IMR-90 (cell line): ENCODE results near the gene SLC45A2. TPM values are rescaled to one million over a fixed set of nuclear protein-coding genes. Genes with fewer than 3 reads are reported as not detected.
A peak's percentile ranks its signal among the peaks of the same experiment; 100 is the strongest.

Source experiments
- ATAC-seq: fragments of 200-7000 bp; cut with Tn5 transposase; 2 replicates; pipeline ENCODE4 v1.9.1; 2020; ENCODE audit warnings: low read depth, mild to moderate bottlenecking, moderate library complexity
- BruUV-seq: library from RNA; stranded (reverse); fragments of 400-500 nt; replicated peaks from 2 replicates; lab custom pipeline; 2021; lab: Mats Ljungman, UMichigan
- CTCF ChIA-PET: fragments of 300-600 bp; formaldehyde crosslinking; extraction: SDS; loops from one replicate; lab custom pipeline; 2021; ENCODE audit warnings: antibody characterized with exemption; lab: Yijun Ruan, JAX
- POLR2A ChIA-PET: fragments of 300-600 bp; sonication (Branson Sonifier 250); formaldehyde crosslinking; loops from one replicate; lab custom pipeline; 2022; ENCODE audit warnings: antibody characterized with exemption; ENCODE audit not compliant: unreplicated experiment; lab: Charles Lee
- DNase-seq: peaks from one replicate; pipeline ENCODE4 v3.0.0; 2013
- H2AFZ ChIP-seq: replicated peaks from 2 replicates; pipeline ENCODE3; 2013; ENCODE audit warnings: low read length, mild to moderate bottlenecking; ENCODE audit not compliant: poor library complexity
- H2AK5ac ChIP-seq: 2 replicates; pipeline ENCODE4 v1.6.1; 2013; ENCODE audit warnings: low read depth, low read length, inconsistent platforms
- H2AK9ac ChIP-seq: replicated peaks from 2 replicates; pipeline ENCODE3; 2013; ENCODE audit warnings: mild to moderate bottlenecking, low read depth, low read length, moderate library complexity; ENCODE audit not compliant: poor library complexity
- H2BK120ac ChIP-seq: 2 replicates; pipeline ENCODE4 v1.6.1; 2013; ENCODE audit warnings: low read depth, low read length, inconsistent platforms
- H2BK15ac ChIP-seq: 3 replicates; pipeline ENCODE4 v1.6.1; 2013; ENCODE audit warnings: low read depth, low read length, inconsistent platforms
- H2BK20ac ChIP-seq: 2 replicates; pipeline ENCODE4 v1.6.1; 2013; ENCODE audit warnings: low read depth, mild to moderate bottlenecking, inconsistent platforms, low read length, moderate library complexity
- H2BK5ac ChIP-seq: 2 replicates; pipeline ENCODE4 v1.6.1; 2013; ENCODE audit warnings: mild to moderate bottlenecking, low read depth, low read length, inconsistent platforms; ENCODE audit not compliant: poor library complexity, severe bottlenecking
- H3K14ac ChIP-seq: replicated peaks from 2 replicates; pipeline ENCODE4 v1.6.1; 2013; ENCODE audit warnings: low read depth, low read length, inconsistent platforms
- H3K18ac ChIP-seq: 2 replicates; pipeline ENCODE4 v1.6.1; 2013; ENCODE audit warnings: low read depth, low read length, control low read depth
- H3K23ac ChIP-seq: 2 replicates; pipeline ENCODE4 v1.6.1; 2013; ENCODE audit warnings: low read depth, low read length, inconsistent platforms
- H3K27ac ChIP-seq: 2 replicates; pipeline ENCODE4 v1.5.1; 2013; ENCODE audit warnings: mild to moderate bottlenecking, control low read depth, low read length; ENCODE audit not compliant: insufficient read depth
- H3K27me3 ChIP-seq: 2 replicates; pipeline ENCODE4 v1.6.1; 2013; ENCODE audit warnings: low read length; ENCODE audit not compliant: control insufficient read depth, insufficient read depth
- H3K36me3 ChIP-seq: 2 replicates; pipeline ENCODE4 v1.6.1; 2013; ENCODE audit warnings: low read length, mixed read lengths; ENCODE audit not compliant: control insufficient read depth, insufficient read depth
- H3K4ac ChIP-seq: 2 replicates; pipeline ENCODE4 v1.6.1; 2013; ENCODE audit warnings: low read depth, low read length, inconsistent platforms
- H3K4me1 ChIP-seq: 2 replicates; pipeline ENCODE4 v1.6.1; 2013; ENCODE audit warnings: low read length, mixed read lengths; ENCODE audit not compliant: control insufficient read depth, insufficient read depth
- H3K4me2 ChIP-seq: 2 replicates; pipeline ENCODE4 v1.6.1; 2013; ENCODE audit warnings: low read depth, mild to moderate bottlenecking, control low read depth, low read length, moderate library complexity
- H3K4me3 ChIP-seq: 2 replicates; pipeline ENCODE4 v1.5.1; 2013; ENCODE audit warnings: low read depth, mild to moderate bottlenecking, control low read depth, low read length, moderate library complexity; ENCODE audit not compliant: insufficient read depth
- H3K56ac ChIP-seq: 2 replicates; pipeline ENCODE4 v1.6.1; 2013; ENCODE audit warnings: low read length, inconsistent platforms; ENCODE audit not compliant: insufficient read depth; ENCODE audit errors: extremely low read depth
- H3K79me1 ChIP-seq, 2 experiments: 2 replicates each; pipeline ENCODE4 v1.6.1; 2013; ENCODE audit warnings: low read length in 2 of 2, inconsistent platforms in 1 of 2, low read depth in 1 of 2
- H3K9ac ChIP-seq: 2 replicates; pipeline ENCODE4 v1.6.1; 2013; ENCODE audit warnings: low read depth, low read length, control low read depth
- H3K9me1 ChIP-seq: 2 replicates; pipeline ENCODE4 v1.6.1; 2013; ENCODE audit warnings: low read length, inconsistent platforms; ENCODE audit not compliant: insufficient read depth
- H3K9me3 ChIP-seq: 2 replicates; pipeline ENCODE4 v1.6.1; 2013; ENCODE audit warnings: low read length; ENCODE audit not compliant: control insufficient read depth, insufficient read depth
- H4K20me1 ChIP-seq: 2 replicates; pipeline ENCODE4 v1.6.1; 2013; ENCODE audit warnings: low read length, inconsistent platforms; ENCODE audit not compliant: insufficient read depth
- H4K5ac ChIP-seq: 2 replicates; pipeline ENCODE4 v1.6.1; 2013; ENCODE audit warnings: mild to moderate bottlenecking, low read depth, low read length, control low read depth
- H4K8ac ChIP-seq, 2 experiments: 2 replicates each; pipeline ENCODE4 v1.6.1; 2013; ENCODE audit warnings: low read depth in 2 of 2, low read length in 2 of 2, control low read depth in 1 of 2, inconsistent platforms in 1 of 2
- H4K91ac ChIP-seq: 2 replicates; pipeline ENCODE4 v1.6.1; 2013; ENCODE audit warnings: low read depth, low read length, inconsistent platforms; ENCODE audit not compliant: insufficient read depth
- BHLHE40 ChIP-seq: fragments of 150-350 bp; IDR thresholded peaks from 2 replicates; pipeline ENCODE4 v1.6.1; 2016; ENCODE audit warnings: mild to moderate bottlenecking, low read depth, low read length
- CEBPB ChIP-seq: IDR thresholded peaks from 2 replicates; pipeline ENCODE4 v1.6.1; 2012; ENCODE audit warnings: low read depth, low read length, improper control_type of control experiment
- CHD1 ChIP-seq: IDR thresholded peaks from 2 replicates; pipeline ENCODE4 v1.6.1; 2012; ENCODE audit warnings: low read depth, low read length, improper control_type of control experiment
- CTCF ChIP-seq: conservative IDR thresholded peaks from 2 replicates; pipeline ENCODE4 v1.5.1; 2012; ENCODE audit warnings: mild to moderate bottlenecking, low read depth, low read length, improper control_type of control experiment
- ELK1 ChIP-seq: fragments of 150-350 bp; IDR thresholded peaks from 2 replicates; pipeline ENCODE4 v1.6.1; 2016; ENCODE audit warnings: low read depth, mild to moderate bottlenecking, low read length, moderate library complexity, borderline replicate concordance
- FOS ChIP-seq: fragments of 150-350 bp; IDR thresholded peaks from 2 replicates; pipeline ENCODE4 v1.6.1; 2016; ENCODE audit warnings: low read depth, low read length
- MAFK ChIP-seq: IDR thresholded peaks from 2 replicates; pipeline ENCODE4 v1.6.1; 2012; ENCODE audit warnings: low read depth, low read length, improper control_type of control experiment
- MAZ ChIP-seq: IDR thresholded peaks from 2 replicates; pipeline ENCODE4 v1.6.1; 2012; ENCODE audit warnings: low read depth, mild to moderate bottlenecking, low read length, improper control_type of control experiment, moderate library complexity, borderline replicate concordance
- MXI1 ChIP-seq: IDR thresholded peaks from 2 replicates; pipeline ENCODE4 v1.6.1; 2012; ENCODE audit warnings: low read depth, mild to moderate bottlenecking, low read length, moderate library complexity, borderline replicate concordance
- NFE2L2 ChIP-seq: fragments of 150-350 bp; IDR thresholded peaks from 2 replicates; pipeline ENCODE4 v1.6.1; 2016; ENCODE audit warnings: low read depth, mild to moderate bottlenecking, low read length
- POLR2A ChIP-seq: IDR thresholded peaks from 2 replicates; pipeline ENCODE4 v1.6.1; 2012; ENCODE audit warnings: mild to moderate bottlenecking, low read depth, low read length
- RAD21 ChIP-seq: IDR thresholded peaks from 2 replicates; pipeline ENCODE4 v1.6.1; 2012; ENCODE audit warnings: low read length, improper control_type of control experiment
- RCOR1 ChIP-seq: IDR thresholded peaks from 2 replicates; pipeline ENCODE4 v1.6.1; 2012; ENCODE audit warnings: mild to moderate bottlenecking, low read length, improper control_type of control experiment; ENCODE audit not compliant: insufficient replicate concordance
- RFX5 ChIP-seq: IDR thresholded peaks from 2 replicates; pipeline ENCODE4 v1.8.0; 2012; ENCODE audit warnings: low read depth, mild to moderate bottlenecking, low read length, moderate library complexity
- SMC3 ChIP-seq: fragments of 150-350 bp; IDR thresholded peaks from 2 replicates; pipeline ENCODE4 v1.6.1; 2016; ENCODE audit warnings: low read depth, mild to moderate bottlenecking, antibody characterized with exemption, low read length, moderate library complexity
- USF2 ChIP-seq: fragments of 150-350 bp; IDR thresholded peaks from 2 replicates; pipeline ENCODE4 v1.6.1; 2017; ENCODE audit warnings: mild to moderate bottlenecking, antibody characterized with exemption, low read length, low read depth
- WGBS, 2 experiments: methylation state at CpG; one replicate each; pipeline versions ENCODE4 v1.1.5 to v1.1.7; 2013; ENCODE audit warnings: missing lambda C conversion rate in 2 of 2; ENCODE audit not compliant: insufficient read length in 1 of 2; ENCODE audit errors: extremely low coverage in 2 of 2; 5-methylcytosine and 5-hydroxymethylcytosine counted together
- dilution Hi-C: fragments of 300-500 bp; cut with HindIII; formaldehyde crosslinking; loops from one replicate; pipeline ENCODE4 v1.14.3; 2018; ENCODE audit warnings: low sequenced_read_pairs; ENCODE audit not compliant: unreplicated experiment
- in situ Hi-C: fragments of 300-500 bp; cut with MboI; formaldehyde crosslinking; loops from 3 replicates; pipeline ENCODE4 v1.14.3; 2019; ENCODE audit warnings: low sequenced_read_pairs, inconsistent platforms, mixed read lengths
- intact Hi-C: fragments of 100-400 bp; cut with micrococcal nuclease; formaldehyde crosslinking; loops from 2 replicates; pipeline ENCODE4 v1.10.0; 2022
- polyA plus RNA-seq, 3 experiments: library from polyadenylated mRNA; depleted of rRNA; stranded (reverse); fragments of >200 nt; gene quantifications; 2 replicates each; pipeline ENCODE4 v1.2.3, GENCODE V29; 2012; ENCODE audit warnings: low replicate concordance in 1 of 3
- total RNA-seq: library from RNA; depleted of rRNA; stranded (reverse); fragments of >200 nt; gene quantifications from 2 replicates; pipeline ENCODE4 v1.2.3, GENCODE V29; 2012

The SLC45A2 gene
- total and polyA plus RNA-seq, 2 of the 4 experiments (the other 2 are of a cell fraction), result 0.07 TPM; not detected in 1

GRCh38 chr5:33975852-33976251 lies 8.6 kb downstream of the SLC45A2 start:
- CTCF ChIA-PET, result interaction anchor here (0.6 kb wide), 1 partner anchor 8 kb away, joined by 3 read pairs; no protein-coding TSS in a partner anchor
- peak; percentile 44 for ATAC-seq
- no CpG with 5 or more reads among the region's 5 CpGs for WGBS, 2 experiments

More at GRCh38 chr5:33975852-33976251, 8.6 kb downstream of the SLC45A2 start:
- H2AK9ac ChIP-seq, result no peak overlapping the region
- no peak overlapping the region for H3K27ac ChIP-seq
- H4K8ac ChIP-seq, result no peak overlapping the region
- H3K14ac ChIP-seq, result no peak overlapping the region
- no peak overlapping the region for H2BK120ac ChIP-seq
- no peak overlapping the region for H3K4me2 ChIP-seq
- H3K4me1 ChIP-seq, result peaks cover 3% of the 10 kb centered on the region; the same call in 1 of the 2 replicates
- no peak overlapping the region for H2AK5ac ChIP-seq
- POLR2A ChIA-PET, result interaction anchor here (0.6 kb wide), 1 partner anchor 30 kb away, joined by 3 read pairs; no protein-coding TSS in a partner anchor
- BruUV-seq, result no TSS peak
- H3K56ac ChIP-seq, result no peak overlapping the region
- H3K9me3 ChIP-seq, result no peaks in the 10 kb centered on the region
- intact Hi-C loops (no loop called here), in situ Hi-C loops (loop anchor here (25.0 kb wide), 1 partner anchor 911 kb away; no protein-coding TSS in a partner anchor), dilution Hi-C loops (no loop called here)
- no peak overlapping the region for H3K23ac ChIP-seq
- H3K4me3 ChIP-seq, result no peak overlapping the region
- H4K5ac ChIP-seq, result no peak overlapping the region
- H2BK15ac ChIP-seq, result no peak overlapping the region
- no peaks in the 10 kb centered on the region for H4K20me1 ChIP-seq
- no peak overlapping the region for H2BK20ac ChIP-seq
- H3K27me3 ChIP-seq, result peaks cover 14% of the 10 kb centered on the region
- H2AFZ ChIP-seq, result no peak overlapping the region
- no peak overlapping the region for H3K18ac ChIP-seq
- H4K91ac ChIP-seq, result no peak overlapping the region
- no peak overlapping the region for H3K4ac ChIP-seq
- H3K36me3 ChIP-seq, result no peaks in the 10 kb centered on the region
- peak; percentile 35 for DNase-seq
- no peaks in the 10 kb centered on the region for H3K79me1 ChIP-seq
- no peak overlapping the region for H2BK5ac ChIP-seq
- TF ChIP-seq RAD21 (no peak), CTCF (no peak), CEBPB (no peak), CHD1 (no peak), FOS (no peak), ELK1 (no peak), MXI1 (no peak), SMC3 (no peak), POLR2A (no peak), RCOR1 (no peak), MAZ (no peak), NFE2L2 (no peak), USF2 (no peak), BHLHE40 (no peak), MAFK (no peak), RFX5 (no peak)
- H3K9ac ChIP-seq, result no peak overlapping the region
- H3K9me1 ChIP-seq, result no peaks in the 10 kb centered on the region
